ENCODE results near the gene TDRD1.

Gene TDRD1

GRCh38 chr10:114261076-114261475 is 81.9 kb downstream of the TDRD1 start:
- DNase-seq (ENCODE audit: low spot score): no peak

DNA sequence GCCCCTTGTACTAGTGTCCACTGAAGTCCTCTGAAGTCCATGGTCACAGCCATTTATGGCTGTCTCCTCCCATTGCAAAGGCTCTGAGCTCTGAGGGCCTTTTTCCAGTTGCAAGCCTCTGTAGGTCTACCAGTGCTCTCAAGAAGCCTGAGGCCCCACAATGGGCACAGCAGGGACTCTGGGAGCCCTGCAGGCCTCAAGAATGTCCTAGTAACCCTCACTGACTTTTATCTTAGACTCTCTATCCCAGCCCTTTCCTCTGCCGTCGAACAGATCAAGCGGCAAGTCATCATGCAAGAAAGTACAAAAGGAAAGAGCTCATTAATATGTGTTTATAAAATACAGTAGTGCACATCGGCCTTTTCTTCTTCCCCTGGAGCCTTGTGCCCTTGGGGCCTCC is 83.3 kb downstream of the TDRD1 start:
- TF ChIP-seq, protein P1, sequence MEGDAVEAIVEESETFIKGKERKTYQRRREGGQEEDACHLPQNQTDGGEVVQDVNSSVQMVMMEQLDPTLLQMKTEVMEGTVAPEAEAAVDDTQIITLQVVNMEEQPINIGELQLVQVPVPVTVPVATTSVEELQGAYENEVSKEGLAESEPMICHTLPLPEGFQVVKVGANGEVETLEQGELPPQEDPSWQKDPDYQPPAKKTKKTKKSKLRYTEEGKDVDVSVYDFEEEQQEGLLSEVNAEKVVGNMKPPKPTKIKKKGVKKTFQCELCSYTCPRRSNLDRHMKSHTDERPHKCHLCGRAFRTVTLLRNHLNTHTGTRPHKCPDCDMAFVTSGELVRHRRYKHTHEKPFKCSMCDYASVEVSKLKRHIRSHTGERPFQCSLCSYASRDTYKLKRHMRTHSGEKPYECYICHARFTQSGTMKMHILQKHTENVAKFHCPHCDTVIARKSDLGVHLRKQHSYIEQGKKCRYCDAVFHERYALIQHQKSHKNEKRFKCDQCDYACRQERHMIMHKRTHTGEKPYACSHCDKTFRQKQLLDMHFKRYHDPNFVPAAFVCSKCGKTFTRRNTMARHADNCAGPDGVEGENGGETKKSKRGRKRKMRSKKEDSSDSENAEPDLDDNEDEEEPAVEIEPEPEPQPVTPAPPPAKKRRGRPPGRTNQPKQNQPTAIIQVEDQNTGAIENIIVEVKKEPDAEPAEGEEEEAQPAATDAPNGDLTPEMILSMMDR (IDR thresholded peaks at IDR 0.05; ENCODE audit: extremely low read depth, missing control alignments): no peak
- DNase-seq (ENCODE audit: low spot score): no peak

More at GRCh38 chr10:114261076-114261475, 81.9 kb downstream of the TDRD1 start:
- TF ChIP-seq, protein P1 (IDR thresholded peaks at IDR 0.05; ENCODE audit: extremely low read depth, missing control alignments): no peak

GRCh38 chr10:114265392-114266053 is 86.4 kb downstream of the TDRD1 start:
- TF ChIP-seq, protein P1 (IDR thresholded peaks at IDR 0.05; ENCODE audit: extremely low read depth, missing control alignments): no peak
- DNase-seq (ENCODE audit: low spot score): no peak

- no peak for DNase-seq (ENCODE audit: low spot score)
- TF ChIP-seq, protein P1 (IDR thresholded peaks at IDR 0.05; ENCODE audit: extremely low read depth, missing control alignments): no peak
These were observed 87.4 kb downstream of the TDRD1 start for GRCh38 chr10:114266521-114266920.

DNA sequence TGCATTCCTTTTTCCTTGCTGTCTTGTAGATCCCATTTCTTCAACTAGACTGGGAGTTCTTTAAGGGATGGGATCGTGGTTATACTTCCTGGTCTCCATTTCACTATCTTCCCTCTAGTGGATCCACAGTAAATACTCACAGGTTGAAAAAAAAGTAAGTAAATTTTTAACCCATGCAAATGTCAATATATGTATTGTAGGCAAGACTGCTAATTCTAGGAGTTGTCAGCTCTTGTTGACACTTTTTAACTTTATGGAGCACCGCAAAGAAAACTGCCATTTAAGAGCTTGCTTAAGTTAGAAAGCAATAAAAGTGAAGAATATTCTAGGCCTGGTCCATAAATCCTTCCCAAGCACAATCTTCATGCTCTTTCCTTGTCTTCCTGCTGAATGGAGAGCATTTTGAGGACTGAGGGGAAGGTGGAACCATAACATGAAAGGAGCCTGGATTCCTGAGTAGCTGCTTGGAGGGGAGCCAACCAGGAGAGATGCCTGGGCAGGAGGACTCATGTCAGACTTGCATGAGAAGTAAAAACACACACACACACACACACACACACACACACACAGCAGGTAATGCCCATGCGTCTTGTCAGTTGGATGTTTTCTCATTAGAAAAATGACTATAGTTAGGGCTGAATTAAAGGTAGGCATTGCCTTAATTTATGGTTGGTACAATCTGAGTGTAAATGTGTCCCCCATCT is 92.1 kb downstream of the TDRD1 start:
- TF ChIP-seq, protein P1 (IDR thresholded peaks at IDR 0.05; ENCODE audit: extremely low read depth, missing control alignments): no peak
- DNase-seq (ENCODE audit: low spot score): no peak

GRCh38 chr10:114271779-114272167 is 92.6 kb downstream of the TDRD1 start:
- TF ChIP-seq, protein P1 (IDR thresholded peaks at IDR 0.05; ENCODE audit: extremely low read depth, missing control alignments): no peak
- DNase-seq (ENCODE audit: low spot score): no peak

GRCh38 chr10:114272696-114273095 is 93.5 kb downstream of the TDRD1 start:
- TF ChIP-seq, protein P1 (IDR thresholded peaks at IDR 0.05; ENCODE audit: extremely low read depth, missing control alignments): no peak
- DNase-seq (ENCODE audit: low spot score): no peak

Measured in GM20000 (cell line).